ENCODE measurements around the gene CNTNAP2.

DNA sequence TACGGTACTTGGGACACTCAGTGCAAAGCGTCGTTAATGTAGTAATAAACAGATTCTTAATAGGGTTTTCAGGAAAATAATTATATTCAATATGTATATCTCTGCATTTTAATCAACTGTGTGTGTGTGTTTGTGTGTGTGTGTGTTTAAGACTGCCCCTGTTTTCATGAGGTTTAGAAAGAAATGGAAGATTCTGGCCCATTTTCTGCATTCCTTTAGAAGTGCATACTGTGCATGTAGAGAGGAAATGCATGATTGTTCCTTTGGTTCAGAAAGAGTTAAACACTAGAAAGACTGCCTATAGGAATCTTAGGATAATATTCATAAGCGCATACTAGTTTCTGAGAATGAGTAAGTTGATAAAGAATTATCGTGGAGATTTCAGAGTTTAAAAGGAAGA, 975 bp downstream of the CNTNAP2 start:
- TF ChIP-seq ZNF146 (tag by site-specific recombination; IDR thresholded peaks at IDR 0.05) (no peak), KLF16 (tag by site-specific recombination; IDR thresholded peaks at IDR 0.05) (no peak), BCL11A (tag by site-specific recombination; IDR thresholded peaks at IDR 0.05; ENCODE audit: low read depth) (no peak), ZNF132 (tag by site-specific recombination; IDR thresholded peaks at IDR 0.05; ENCODE audit: borderline replicate concordance) (no peak), ZNF10 (tag by site-specific recombination; IDR thresholded peaks at IDR 0.05) (no peak), ZNF585B (tag by site-specific recombination; IDR thresholded peaks at IDR 0.05) (no peak), ZNF510 (tag by site-specific recombination; IDR thresholded peaks at IDR 0.05; ENCODE audit: insufficient replicate concordance) (no peak), ZNF274 (IDR thresholded peaks at IDR 0.05; ENCODE audit: low read length) (no peak), ZNF274 (tag by site-specific recombination; IDR thresholded peaks at IDR 0.05; ENCODE audit: borderline replicate concordance) (no peak), ZNF175 (tag by site-specific recombination; IDR thresholded peaks at IDR 0.05) (no peak)
- TF ChIP-seq, protein P1, sequence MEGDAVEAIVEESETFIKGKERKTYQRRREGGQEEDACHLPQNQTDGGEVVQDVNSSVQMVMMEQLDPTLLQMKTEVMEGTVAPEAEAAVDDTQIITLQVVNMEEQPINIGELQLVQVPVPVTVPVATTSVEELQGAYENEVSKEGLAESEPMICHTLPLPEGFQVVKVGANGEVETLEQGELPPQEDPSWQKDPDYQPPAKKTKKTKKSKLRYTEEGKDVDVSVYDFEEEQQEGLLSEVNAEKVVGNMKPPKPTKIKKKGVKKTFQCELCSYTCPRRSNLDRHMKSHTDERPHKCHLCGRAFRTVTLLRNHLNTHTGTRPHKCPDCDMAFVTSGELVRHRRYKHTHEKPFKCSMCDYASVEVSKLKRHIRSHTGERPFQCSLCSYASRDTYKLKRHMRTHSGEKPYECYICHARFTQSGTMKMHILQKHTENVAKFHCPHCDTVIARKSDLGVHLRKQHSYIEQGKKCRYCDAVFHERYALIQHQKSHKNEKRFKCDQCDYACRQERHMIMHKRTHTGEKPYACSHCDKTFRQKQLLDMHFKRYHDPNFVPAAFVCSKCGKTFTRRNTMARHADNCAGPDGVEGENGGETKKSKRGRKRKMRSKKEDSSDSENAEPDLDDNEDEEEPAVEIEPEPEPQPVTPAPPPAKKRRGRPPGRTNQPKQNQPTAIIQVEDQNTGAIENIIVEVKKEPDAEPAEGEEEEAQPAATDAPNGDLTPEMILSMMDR (tag by site-specific recombination; IDR thresholded peaks at IDR 0.05) = no peak
- TF ChIP-seq, protein P2, sequence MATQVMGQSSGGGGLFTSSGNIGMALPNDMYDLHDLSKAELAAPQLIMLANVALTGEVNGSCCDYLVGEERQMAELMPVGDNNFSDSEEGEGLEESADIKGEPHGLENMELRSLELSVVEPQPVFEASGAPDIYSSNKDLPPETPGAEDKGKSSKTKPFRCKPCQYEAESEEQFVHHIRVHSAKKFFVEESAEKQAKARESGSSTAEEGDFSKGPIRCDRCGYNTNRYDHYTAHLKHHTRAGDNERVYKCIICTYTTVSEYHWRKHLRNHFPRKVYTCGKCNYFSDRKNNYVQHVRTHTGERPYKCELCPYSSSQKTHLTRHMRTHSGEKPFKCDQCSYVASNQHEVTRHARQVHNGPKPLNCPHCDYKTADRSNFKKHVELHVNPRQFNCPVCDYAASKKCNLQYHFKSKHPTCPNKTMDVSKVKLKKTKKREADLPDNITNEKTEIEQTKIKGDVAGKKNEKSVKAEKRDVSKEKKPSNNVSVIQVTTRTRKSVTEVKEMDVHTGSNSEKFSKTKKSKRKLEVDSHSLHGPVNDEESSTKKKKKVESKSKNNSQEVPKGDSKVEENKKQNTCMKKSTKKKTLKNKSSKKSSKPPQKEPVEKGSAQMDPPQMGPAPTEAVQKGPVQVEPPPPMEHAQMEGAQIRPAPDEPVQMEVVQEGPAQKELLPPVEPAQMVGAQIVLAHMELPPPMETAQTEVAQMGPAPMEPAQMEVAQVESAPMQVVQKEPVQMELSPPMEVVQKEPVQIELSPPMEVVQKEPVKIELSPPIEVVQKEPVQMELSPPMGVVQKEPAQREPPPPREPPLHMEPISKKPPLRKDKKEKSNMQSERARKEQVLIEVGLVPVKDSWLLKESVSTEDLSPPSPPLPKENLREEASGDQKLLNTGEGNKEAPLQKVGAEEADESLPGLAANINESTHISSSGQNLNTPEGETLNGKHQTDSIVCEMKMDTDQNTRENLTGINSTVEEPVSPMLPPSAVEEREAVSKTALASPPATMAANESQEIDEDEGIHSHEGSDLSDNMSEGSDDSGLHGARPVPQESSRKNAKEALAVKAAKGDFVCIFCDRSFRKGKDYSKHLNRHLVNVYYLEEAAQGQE (tag by site-specific recombination; IDR thresholded peaks at IDR 0.05) = no peak
